IPS-20b (cell line): ENCODE data around the gene AKT3.
A peak's percentile ranks its signal among the peaks of the same experiment; 100 is the strongest.
"Not testable (repeated sequence)": the region's sequence is repeated elsewhere in the genome, so short reads cannot be mapped to it uniquely, and the experiment has no call there.

Experiments
- H3K27ac ChIP-seq: one replicate; pipeline ENCODE4 v1.5.1; 2013; ENCODE audit warnings: low read length
- H3K27me3 ChIP-seq: 2 replicates; pipeline ENCODE4 v1.6.1; 2013; ENCODE audit warnings: mild to moderate bottlenecking, low read length, inconsistent platforms; ENCODE audit not compliant: insufficient read depth
- H3K36me3 ChIP-seq: 2 replicates; pipeline ENCODE4 v1.6.1; 2013; ENCODE audit warnings: low read depth, mild to moderate bottlenecking, inconsistent platforms, low read length, moderate library complexity; ENCODE audit not compliant: insufficient read depth
- H3K4me1 ChIP-seq: 2 replicates; pipeline ENCODE4 v1.6.1; 2013; ENCODE audit warnings: mild to moderate bottlenecking, control low read depth, inconsistent platforms, low read length, moderate library complexity; ENCODE audit not compliant: insufficient read depth
- H3K4me3 ChIP-seq: 2 replicates; pipeline ENCODE4 v1.5.1; 2013; ENCODE audit warnings: mild to moderate bottlenecking, low read length, inconsistent platforms
- H3K9ac ChIP-seq: 2 replicates; pipeline ENCODE4 v1.6.1; 2013; ENCODE audit warnings: low read depth, mild to moderate bottlenecking, inconsistent platforms, low read length, moderate library complexity
- H3K9me3 ChIP-seq: 2 replicates; pipeline ENCODE4 v1.6.1; 2013; ENCODE audit warnings: mild to moderate bottlenecking, low read depth, low read length, inconsistent platforms; ENCODE audit not compliant: insufficient read depth

The AKT3 gene

GRCh38 chr1:243850202-243850451 is at the start of gene AKT3:
Gene AKT3 (minus strand): TSS chr1:243850243. CDS start chr1:243843170, 7,073 bp downstream.
- peak within 1 kb of the TSS; percentile 69 for H3K27ac ChIP-seq
- H3K9ac ChIP-seq, result peak within 1 kb of the TSS; percentile 91
- H3K9me3 ChIP-seq, result no peaks in the 10 kb centered on the region
- no peaks in the 10 kb centered on the region for H3K36me3 ChIP-seq
- peaks cover 7% of the 10 kb centered on the region; the same call in 1 of the 2 replicates for H3K27me3 ChIP-seq
- H3K4me1 ChIP-seq, result peaks cover 10% of the 10 kb centered on the region; the same call in 1 of the 2 replicates
- H3K4me3 ChIP-seq, result peak within 1 kb of the TSS; percentile 94

GRCh38 chr1:243898278-243898677 is 48.2 kb upstream of the AKT3 start:
- Histone ChIP-seq H3K9me3 (no peaks in the 10 kb centered on the region), H3K36me3 (no peaks in the 10 kb centered on the region), H3K9ac (no peak overlapping the region), H3K27me3 (no peaks in the 10 kb centered on the region), H3K27ac (no peak overlapping the region), H3K4me3 (no peak overlapping the region), H3K4me1 (no peaks in the 10 kb centered on the region)

DNA sequence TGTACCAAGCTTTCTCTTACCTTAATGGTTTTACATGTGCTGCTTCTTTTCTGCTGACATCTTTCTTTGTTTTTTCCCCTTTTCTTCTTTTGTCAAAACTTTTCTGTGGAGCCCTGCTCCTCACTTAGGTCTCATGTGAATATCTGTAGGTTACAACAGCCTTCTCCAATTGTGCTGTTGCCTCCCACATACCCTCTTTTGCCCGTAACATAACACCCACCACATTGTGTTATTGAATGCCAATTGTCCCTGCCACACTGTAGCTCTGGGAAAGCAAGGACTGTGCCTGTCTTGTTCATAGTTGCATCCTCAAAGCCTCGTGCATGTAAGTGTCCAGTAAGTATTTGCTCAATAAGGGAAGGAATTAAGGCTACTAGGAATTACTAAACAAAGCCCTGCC is 46.3 kb upstream of the AKT3 start:
- H3K9me3 ChIP-seq, result no peaks in the 10 kb centered on the region
- no peak overlapping the region for H3K9ac ChIP-seq
- no peak overlapping the region for H3K27ac ChIP-seq
- no peak overlapping the region for H3K4me3 ChIP-seq
- no peaks in the 10 kb centered on the region for H3K36me3 ChIP-seq
- no peaks in the 10 kb centered on the region for H3K27me3 ChIP-seq
- H3K4me1 ChIP-seq, result peaks cover 5% of the 10 kb centered on the region; the same call in 1 of the 2 replicates

GRCh38 chr1:243892456-243892855 is 42.4 kb upstream of the AKT3 start:
- no peak overlapping the region for H3K27ac ChIP-seq
- H3K9me3 ChIP-seq, result no peaks in the 10 kb centered on the region
- peaks cover 5% of the 10 kb centered on the region; the same call in 1 of the 2 replicates for H3K4me1 ChIP-seq
- no peak overlapping the region for H3K9ac ChIP-seq
- no peaks in the 10 kb centered on the region for H3K36me3 ChIP-seq
- no peaks in the 10 kb centered on the region for H3K27me3 ChIP-seq
- H3K4me3 ChIP-seq, result no peak overlapping the region

GRCh38 chr1:243890576-243890975 is 40.5 kb upstream of the AKT3 start:
- Histone ChIP-seq H3K4me3 (no peak overlapping the region), H3K27ac (no peak overlapping the region), H3K36me3 (no peaks in the 10 kb centered on the region), H3K9ac (no peak overlapping the region), H3K9me3 (no peaks in the 10 kb centered on the region), H3K4me1 (peaks cover 5% of the 10 kb centered on the region; the same call in 1 of the 2 replicates), H3K27me3 (no peaks in the 10 kb centered on the region)

DNA sequence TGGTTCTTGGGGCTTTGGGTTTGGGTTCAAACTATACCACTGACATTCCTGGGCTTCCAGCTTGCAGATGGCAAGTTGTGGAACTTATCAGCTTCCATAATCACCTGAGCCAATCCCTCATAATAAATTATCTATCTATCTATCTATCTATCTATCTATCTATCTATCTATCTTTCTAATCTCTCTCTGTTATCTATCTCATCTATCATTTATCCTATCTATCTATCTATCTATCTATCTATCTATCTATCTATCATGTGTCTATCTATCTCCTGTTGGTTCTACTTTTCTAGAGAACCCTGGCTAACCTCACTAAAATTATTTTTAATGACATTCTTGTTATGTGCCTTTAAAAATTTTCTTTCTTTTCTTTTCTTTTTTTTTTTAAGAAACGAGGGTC is 35.8 kb upstream of the AKT3 start:
- no peaks in the 10 kb centered on the region for H3K9me3 ChIP-seq
- no peak overlapping the region for H3K9ac ChIP-seq
- no peak overlapping the region for H3K4me3 ChIP-seq
- H3K4me1 ChIP-seq, result no peaks in the 10 kb centered on the region
- no peak overlapping the region for H3K27ac ChIP-seq
- H3K36me3 ChIP-seq, result no peaks in the 10 kb centered on the region
- no peaks in the 10 kb centered on the region for H3K27me3 ChIP-seq

DNA sequence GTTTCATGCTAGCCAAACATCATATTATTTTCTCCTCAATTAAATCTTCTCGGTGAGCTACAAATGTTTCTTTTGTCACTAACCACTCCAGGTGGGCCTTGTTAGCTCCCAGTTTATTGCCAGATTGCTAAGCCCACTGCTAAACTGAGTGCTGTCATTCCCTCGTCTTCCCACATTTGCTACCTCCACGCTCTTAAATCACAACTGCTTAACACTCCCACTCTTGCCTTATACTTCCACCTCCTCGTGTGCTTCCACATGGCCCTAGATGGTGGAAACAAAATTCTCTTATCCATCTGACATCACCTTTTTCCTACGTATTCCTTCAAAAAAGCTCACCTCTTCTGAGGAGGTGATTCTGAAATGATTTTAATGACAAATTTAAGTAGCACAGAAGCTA is 34.6 kb upstream of the AKT3 start:
- Histone ChIP-seq H3K36me3 (no peaks in the 10 kb centered on the region), H3K27me3 (no peaks in the 10 kb centered on the region), H3K4me1 (no peaks in the 10 kb centered on the region), H3K4me3 (no peak overlapping the region), H3K9me3 (no peaks in the 10 kb centered on the region), H3K9ac (no peak overlapping the region), H3K27ac (no peak overlapping the region)

GRCh38 chr1:243883551-243883950 is 33.5 kb upstream of the AKT3 start:
- Histone ChIP-seq H3K9me3 (no peaks in the 10 kb centered on the region), H3K36me3 (no peaks in the 10 kb centered on the region), H3K4me3 (no peak overlapping the region), H3K4me1 (no peaks in the 10 kb centered on the region), H3K9ac (no peak overlapping the region), H3K27me3 (no peaks in the 10 kb centered on the region), H3K27ac (no peak overlapping the region)

DNA sequence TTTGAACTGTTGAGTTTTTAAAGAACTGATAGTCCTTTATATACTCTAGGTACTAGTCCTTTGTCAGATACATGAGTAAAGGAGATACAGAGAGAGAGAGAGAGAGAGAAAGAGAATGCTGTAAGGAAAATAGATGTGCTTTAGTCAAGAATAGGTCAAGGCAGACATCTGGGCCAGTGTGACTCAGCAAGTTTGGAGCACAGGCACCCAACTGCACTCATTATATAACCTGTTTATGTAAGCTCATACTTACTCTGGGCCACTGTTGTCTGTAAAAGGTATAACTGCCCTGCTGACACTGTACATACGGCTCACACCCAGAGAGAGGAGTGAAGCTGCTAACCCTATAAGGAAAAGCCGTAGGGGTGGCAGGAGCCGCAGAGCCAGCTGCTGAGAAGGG is 32.2 kb upstream of the AKT3 start:
- Histone ChIP-seq H3K4me3 (no peak overlapping the region), H3K4me1 (no peaks in the 10 kb centered on the region), H3K27ac (no peak overlapping the region), H3K27me3 (no peaks in the 10 kb centered on the region), H3K9ac (no peak overlapping the region), H3K36me3 (no peaks in the 10 kb centered on the region), H3K9me3 (no peaks in the 10 kb centered on the region)

DNA sequence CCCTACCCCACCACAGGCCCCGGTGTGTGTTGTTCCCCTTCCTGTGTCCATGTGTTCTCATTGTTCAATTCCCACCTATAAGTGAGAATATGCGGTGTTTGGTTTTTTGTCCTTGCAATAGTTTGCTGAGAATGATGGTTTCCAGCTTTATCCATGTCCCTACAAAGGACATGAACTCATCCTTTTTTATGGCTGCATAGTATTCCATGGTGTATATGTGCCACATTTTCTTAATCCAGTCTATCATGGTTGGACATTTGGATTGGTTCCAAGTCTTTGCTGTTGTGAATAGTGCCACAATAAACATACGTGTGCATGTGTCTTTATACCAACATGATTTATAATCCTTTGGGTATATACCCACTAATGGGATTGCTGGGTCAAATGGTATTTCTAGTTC is 27.0 kb upstream of the AKT3 start:
- not testable (repeated sequence) for H3K4me3 ChIP-seq, H3K36me3 ChIP-seq, H3K27me3 ChIP-seq, H3K27ac ChIP-seq, H3K4me1 ChIP-seq, H3K9me3 ChIP-seq, H3K9ac ChIP-seq

- no peak overlapping the region for H3K9ac ChIP-seq
- H3K4me3 ChIP-seq, result no peak overlapping the region
- no peak overlapping the region for H3K27ac ChIP-seq
- H3K36me3 ChIP-seq, result no peaks in the 10 kb centered on the region
- H3K9me3 ChIP-seq, result no peaks in the 10 kb centered on the region
- peaks cover 10% of the 10 kb centered on the region; the same call in 1 of the 2 replicates for H3K4me1 ChIP-seq
- peaks cover 7% of the 10 kb centered on the region; the same call in 1 of the 2 replicates for H3K27me3 ChIP-seq
Measured at GRCh38 chr1:243855616-243856318, 5.7 kb upstream of the AKT3 start.

- Histone ChIP-seq H3K4me1 (peaks cover 15% of the 10 kb centered on the region; the same call in 1 of the 2 replicates), H3K27me3 (peaks cover 7% of the 10 kb centered on the region; the same call in 1 of the 2 replicates), H3K36me3 (no peaks in the 10 kb centered on the region), H3K9ac (peak overlapping the region; percentile 91; the same call in 1 of the 2 replicates), H3K27ac (no peak overlapping the region), H3K9me3 (no peaks in the 10 kb centered on the region), H3K4me3 (peak overlapping the region; percentile 94)
Measured at GRCh38 chr1:243851765-243852164, 1.7 kb upstream of the AKT3 start.
